ENCODE data around the gene JARID2.

Gene JARID2

GRCh38 chr6:15257357-15258132 is 11.7 kb downstream of the JARID2 start:
- Histone ChIP-seq H3K4me3 (ENCODE audit: low read depth in 1 of 2, low read length in 2 of 2) (no peak overlapping the region), H3K4me1 (ENCODE audit: insufficient read depth, low read length) (peaks cover 45% of the 10 kb centered on the region), H3K27me3 (ENCODE audit: control insufficient read depth in 1 of 2, insufficient read depth in 2 of 2, low read length in 2 of 2) (no peaks in the 10 kb centered on the region), H3K9me3 (ENCODE audit: low read length) (no peaks in the 10 kb centered on the region), H3K9ac (ENCODE audit: low read length) (no peak overlapping the region), H3K36me3 (ENCODE audit: insufficient read depth, low read length) (no peaks in the 10 kb centered on the region), H3K27ac (ENCODE audit: low read depth, low read length) (no peak overlapping the region)

- Histone ChIP-seq H3K9ac (ENCODE audit: low read length) (no peak overlapping the region), H3K4me1 (ENCODE audit: insufficient read depth, low read length) (peaks cover 54% of the 10 kb centered on the region), H3K36me3 (ENCODE audit: insufficient read depth, low read length) (no peaks in the 10 kb centered on the region), H3K27me3 (ENCODE audit: control insufficient read depth in 1 of 2, insufficient read depth in 2 of 2, low read length in 2 of 2) (no peaks in the 10 kb centered on the region), H3K9me3 (ENCODE audit: low read length) (no peaks in the 10 kb centered on the region), H3K27ac (ENCODE audit: low read depth, low read length) (no peak overlapping the region), H3K4me3 (ENCODE audit: low read depth in 1 of 2, low read length in 2 of 2) (no peak overlapping the region)
Observed at GRCh38 chr6:15259766-15260098, 13.9 kb downstream of the JARID2 start.

GRCh38 chr6:15260099-15260821 is 14.4 kb downstream of the JARID2 start:
- Histone ChIP-seq H3K4me1 (ENCODE audit: insufficient read depth, low read length) (peaks cover 59% of the 10 kb centered on the region), H3K36me3 (ENCODE audit: insufficient read depth, low read length) (no peaks in the 10 kb centered on the region), H3K9me3 (ENCODE audit: low read length) (no peaks in the 10 kb centered on the region), H3K27me3 (ENCODE audit: control insufficient read depth in 1 of 2, insufficient read depth in 2 of 2, low read length in 2 of 2) (no peaks in the 10 kb centered on the region), H3K9ac (ENCODE audit: low read length) (no peak overlapping the region), H3K27ac (ENCODE audit: low read depth, low read length) (no peak overlapping the region), H3K4me3 (ENCODE audit: low read depth in 1 of 2, low read length in 2 of 2) (no peak overlapping the region)

- peaks cover 73% of the 10 kb centered on the region for H3K4me1 ChIP-seq (ENCODE audit: insufficient read depth, low read length)
- no peaks in the 10 kb centered on the region for H3K36me3 ChIP-seq (ENCODE audit: insufficient read depth, low read length)
- H3K9ac ChIP-seq (ENCODE audit: low read length): no peak overlapping the region
- H3K27ac ChIP-seq (ENCODE audit: low read depth, low read length): no peak overlapping the region
- H3K9me3 ChIP-seq (ENCODE audit: low read length): no peaks in the 10 kb centered on the region
- H3K4me3 ChIP-seq (ENCODE audit: low read depth in 1 of 2, low read length in 2 of 2): no peak overlapping the region
- no peaks in the 10 kb centered on the region for H3K27me3 ChIP-seq (ENCODE audit: control insufficient read depth in 1 of 2, insufficient read depth in 2 of 2, low read length in 2 of 2)
Observed at GRCh38 chr6:15263780-15264374, 18.0 kb downstream of the JARID2 start.

- H3K9me3 ChIP-seq (ENCODE audit: low read length): no peaks in the 10 kb centered on the region
- H3K4me1 ChIP-seq (ENCODE audit: insufficient read depth, low read length): peaks cover 73% of the 10 kb centered on the region
- no peaks in the 10 kb centered on the region for H3K36me3 ChIP-seq (ENCODE audit: insufficient read depth, low read length)
- H3K9ac ChIP-seq (ENCODE audit: low read length): no peak overlapping the region
- H3K4me3 ChIP-seq (ENCODE audit: low read depth in 1 of 2, low read length in 2 of 2): no peak overlapping the region
- no peak overlapping the region for H3K27ac ChIP-seq (ENCODE audit: low read depth, low read length)
- H3K27me3 ChIP-seq (ENCODE audit: control insufficient read depth in 1 of 2, insufficient read depth in 2 of 2, low read length in 2 of 2): no peaks in the 10 kb centered on the region
Observed at GRCh38 chr6:15264412-15264811, 18.5 kb downstream of the JARID2 start.

- Histone ChIP-seq H3K27ac (ENCODE audit: low read depth, low read length) (no peak overlapping the region), H3K4me3 (ENCODE audit: low read depth in 1 of 2, low read length in 2 of 2) (peak overlapping the region in 1 of 2 donors; percentile 1)
Observed at GRCh38 chr6:15264902-15265761, 19.3 kb downstream of the JARID2 start.

GRCh38 chr6:15265787-15266186 is 19.9 kb downstream of the JARID2 start:
- no peaks in the 10 kb centered on the region for H3K9me3 ChIP-seq (ENCODE audit: low read length)
- H3K27me3 ChIP-seq (ENCODE audit: control insufficient read depth in 1 of 2, insufficient read depth in 2 of 2, low read length in 2 of 2): no peaks in the 10 kb centered on the region
- no peak overlapping the region for H3K9ac ChIP-seq (ENCODE audit: low read length)
- H3K27ac ChIP-seq (ENCODE audit: low read depth, low read length): no peak overlapping the region
- peaks cover 63% of the 10 kb centered on the region for H3K4me1 ChIP-seq (ENCODE audit: insufficient read depth, low read length)
- no peak overlapping the region for H3K4me3 ChIP-seq (ENCODE audit: low read depth in 1 of 2, low read length in 2 of 2)
- no peaks in the 10 kb centered on the region for H3K36me3 ChIP-seq (ENCODE audit: insufficient read depth, low read length)

More at GRCh38 chr6:15264902-15265761, 19.3 kb downstream of the JARID2 start:
- Histone ChIP-seq H3K4me1 (ENCODE audit: insufficient read depth, low read length) (peaks cover 69% of the 10 kb centered on the region), H3K36me3 (ENCODE audit: insufficient read depth, low read length) (no peaks in the 10 kb centered on the region), H3K9ac (ENCODE audit: low read length) (no peak overlapping the region), H3K9me3 (ENCODE audit: low read length) (no peaks in the 10 kb centered on the region), H3K27me3 (ENCODE audit: control insufficient read depth in 1 of 2, insufficient read depth in 2 of 2, low read length in 2 of 2) (no peaks in the 10 kb centered on the region)

GRCh38 chr6:15266423-15266996 is 20.6 kb downstream of the JARID2 start:
- Histone ChIP-seq H3K4me3 (ENCODE audit: low read depth in 1 of 2, low read length in 2 of 2) (no peak overlapping the region), H3K9ac (ENCODE audit: low read length) (no peak overlapping the region), H3K9me3 (ENCODE audit: low read length) (no peaks in the 10 kb centered on the region), H3K36me3 (ENCODE audit: insufficient read depth, low read length) (no peaks in the 10 kb centered on the region), H3K27me3 (ENCODE audit: control insufficient read depth in 1 of 2, insufficient read depth in 2 of 2, low read length in 2 of 2) (no peaks in the 10 kb centered on the region), H3K4me1 (ENCODE audit: insufficient read depth, low read length) (peaks cover 59% of the 10 kb centered on the region), H3K27ac (ENCODE audit: low read depth, low read length) (no peak overlapping the region)

- Histone ChIP-seq H3K36me3 (ENCODE audit: insufficient read depth, low read length) (no peaks in the 10 kb centered on the region), H3K27ac (ENCODE audit: low read depth, low read length) (no peak overlapping the region), H3K9me3 (ENCODE audit: low read length) (no peaks in the 10 kb centered on the region), H3K27me3 (ENCODE audit: control insufficient read depth in 1 of 2, insufficient read depth in 2 of 2, low read length in 2 of 2) (no peaks in the 10 kb centered on the region), H3K4me3 (ENCODE audit: low read depth in 1 of 2, low read length in 2 of 2) (no peak overlapping the region), H3K4me1 (ENCODE audit: insufficient read depth, low read length) (peaks cover 59% of the 10 kb centered on the region), H3K9ac (ENCODE audit: low read length) (no peak overlapping the region)
Observed at GRCh38 chr6:15267221-15267620, 21.4 kb downstream of the JARID2 start.

GRCh38 chr6:15268137-15268908 is 22.5 kb downstream of the JARID2 start:
- Histone ChIP-seq H3K27ac (ENCODE audit: low read depth, low read length) (peak overlapping the region; percentile 17), H3K9ac (ENCODE audit: low read length) (no peak overlapping the region)

More at GRCh38 chr6:15268137-15268908, 22.5 kb downstream of the JARID2 start:
- Histone ChIP-seq H3K4me3 (ENCODE audit: low read depth in 1 of 2, low read length in 2 of 2) (peak overlapping the region in 1 of 2 donors; percentile 17), H3K4me1 (ENCODE audit: insufficient read depth, low read length) (peaks cover 59% of the 10 kb centered on the region), H3K27me3 (ENCODE audit: control insufficient read depth in 1 of 2, insufficient read depth in 2 of 2, low read length in 2 of 2) (no peaks in the 10 kb centered on the region), H3K36me3 (ENCODE audit: insufficient read depth, low read length) (no peaks in the 10 kb centered on the region), H3K9me3 (ENCODE audit: low read length) (no peaks in the 10 kb centered on the region)
